Upper lobe of left lung (tissue), 6 donors: ENCODE data around the gene PIWIL4. TPM values are rescaled to one million over a fixed set of nuclear protein-coding genes. Genes with fewer than 3 reads are reported as not detected.
A peak's percentile ranks its signal among the peaks of the same experiment; 100 is the strongest.

Experiments
- ATAC-seq, 2 donors: fragments of 200-7000 bp; cut with Tn5 transposase; one replicate each; pipeline ENCODE4 v1.9.1; 2022; ENCODE audit warnings: mild to moderate bottlenecking in 2 of 2, moderate library complexity in 2 of 2; ENCODE audit not compliant: low FRiP score in 2 of 2
- DNase-seq, 2 donors: peaks; one replicate each; pipeline ENCODE4 v3.0.0-alpha.2; 2019 to 2020
- H3K27ac ChIP-seq, 4 donors: fragments of 200-600 bp; sonication (generic); one replicate each; pipeline ENCODE4 v1.5.1; 2016 to 2019
- H3K27me3 ChIP-seq, 4 donors: fragments of 200-600 bp; sonication (generic); one replicate each; pipeline ENCODE4 v1.5.1; 2017 to 2019
- H3K36me3 ChIP-seq, 4 donors: fragments of 200-600 bp; sonication (generic); one replicate each; pipeline ENCODE4 v1.5.1; 2016 to 2019
- H3K4me1 ChIP-seq, 4 donors: fragments of 200-600 bp; sonication (generic); one replicate each; pipeline ENCODE4 v1.5.1; 2018 to 2019
- H3K4me3 ChIP-seq, 4 donors: fragments of 200-600 bp; sonication (generic); one replicate each; pipeline ENCODE4 v1.5.1; 2017 to 2019; ENCODE audit warnings: mild to moderate bottlenecking in 2 of 4, moderate library complexity in 1 of 4
- H3K9me3 ChIP-seq, 4 donors: fragments of 200-600 bp; sonication (generic); one replicate each; pipeline ENCODE4 v1.5.1; 2018 to 2019
- EP300 ChIP-seq, 4 donors: sonication (generic); formaldehyde crosslinking; IDR thresholded peaks; one replicate each; pipeline ENCODE4 v1.5.1; 2017; ENCODE audit warnings: antibody characterized with exemption in 4 of 4, control low read depth in 2 of 4
- POLR2A ChIP-seq, 4 donors: fragments of 450-650 bp; IDR thresholded peaks; one replicate each; pipeline ENCODE4 v1.5.1; 2016 to 2017; ENCODE audit warnings: antibody characterized with exemption in 4 of 4, mild to moderate bottlenecking in 2 of 4
- POLR2AphosphoS5 ChIP-seq, 2 donors: sonication (generic); formaldehyde crosslinking; IDR thresholded peaks; one replicate each; pipeline ENCODE4 v1.5.1; 2017; ENCODE audit warnings: antibody characterized with exemption in 2 of 2
- WGBS, 2 donors: methylation state at CpG; one replicate each; pipeline ENCODE4 v1.1.5; 2017 to 2018; 5-methylcytosine and 5-hydroxymethylcytosine counted together
- total RNA-seq, 6 donors: library from RNA; depleted of rRNA in 4 of 6; stranded (reverse); fragments of >200 nt in 4 of 6; gene quantifications; one replicate each; pipeline versions ENCODE4 v1.1.0 to v1.2.1, GENCODE V29; 2016 to 2021
- TF ChIP-seq, protein P1 (sequence below), 6 experiments: fragments of 450-650 bp in 4 of 6; fragments of 200-600 bp in 2 of 6; sonication (generic) in 2 of 6; IDR thresholded peaks; one replicate each; pipeline ENCODE4 v1.5.1; 2016 to 2019; ENCODE audit warnings: antibody characterized with exemption in 6 of 6
- donor health status: DM: no; HTN: no; CAD: no; lungs with moderate emphysema.
- donor health status: DM: no; HTN: yes; CAD: no; lungs with severe emphysema.

Gene PIWIL4
- total RNA-seq, 6 donors from 2014 or later: 1.5 to 9.4 (median 4.8) TPM

DNA sequence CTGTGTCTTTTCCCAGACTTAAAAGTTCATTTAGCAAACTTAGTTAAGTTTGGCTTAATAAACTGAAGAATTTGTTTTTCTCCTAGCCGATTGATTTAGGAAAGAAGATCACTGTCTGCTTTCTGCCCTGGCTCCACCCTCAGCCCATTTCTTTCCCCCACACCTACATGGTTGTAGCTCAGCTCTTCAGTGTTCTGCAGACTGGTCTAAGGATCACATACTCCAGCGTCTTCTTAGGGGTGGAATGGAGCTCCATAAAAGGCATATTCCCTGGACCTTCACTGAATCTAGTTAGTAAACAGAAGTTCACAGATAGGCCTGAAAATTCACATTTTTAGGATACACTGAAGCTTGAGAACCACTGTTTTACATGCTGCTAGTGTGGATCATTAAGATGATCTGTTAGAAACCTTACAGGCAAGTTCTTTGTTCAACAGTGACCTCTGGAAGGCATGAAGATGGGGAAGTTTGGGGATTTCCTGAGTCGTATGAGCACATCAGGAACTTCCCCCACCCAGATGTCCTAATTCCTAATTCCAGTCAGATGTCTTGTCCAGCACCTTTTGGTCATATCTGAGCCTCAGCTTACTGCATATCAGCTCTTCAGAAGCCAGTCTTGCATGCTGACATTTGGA lies 16.8 kb downstream of the PIWIL4 start:
- WGBS, 2 donors: 62 to 73% methylated on average over 3 of the region's 3 CpGs
- ATAC-seq: peak in 1 of 2 donors; percentile 80
- H3K27me3 ChIP-seq: no peaks in the 10 kb centered on the region
- no peaks in the 10 kb centered on the region for H3K9me3 ChIP-seq
- DNase-seq: no peak
- TF ChIP-seq POLR2A (IDR thresholded peaks at IDR 0.05) (no peak), POLR2AphosphoS5 (IDR thresholded peaks at IDR 0.05) (no peak), EP300 (IDR thresholded peaks at IDR 0.05) (no peak)
- TF ChIP-seq, protein P1, sequence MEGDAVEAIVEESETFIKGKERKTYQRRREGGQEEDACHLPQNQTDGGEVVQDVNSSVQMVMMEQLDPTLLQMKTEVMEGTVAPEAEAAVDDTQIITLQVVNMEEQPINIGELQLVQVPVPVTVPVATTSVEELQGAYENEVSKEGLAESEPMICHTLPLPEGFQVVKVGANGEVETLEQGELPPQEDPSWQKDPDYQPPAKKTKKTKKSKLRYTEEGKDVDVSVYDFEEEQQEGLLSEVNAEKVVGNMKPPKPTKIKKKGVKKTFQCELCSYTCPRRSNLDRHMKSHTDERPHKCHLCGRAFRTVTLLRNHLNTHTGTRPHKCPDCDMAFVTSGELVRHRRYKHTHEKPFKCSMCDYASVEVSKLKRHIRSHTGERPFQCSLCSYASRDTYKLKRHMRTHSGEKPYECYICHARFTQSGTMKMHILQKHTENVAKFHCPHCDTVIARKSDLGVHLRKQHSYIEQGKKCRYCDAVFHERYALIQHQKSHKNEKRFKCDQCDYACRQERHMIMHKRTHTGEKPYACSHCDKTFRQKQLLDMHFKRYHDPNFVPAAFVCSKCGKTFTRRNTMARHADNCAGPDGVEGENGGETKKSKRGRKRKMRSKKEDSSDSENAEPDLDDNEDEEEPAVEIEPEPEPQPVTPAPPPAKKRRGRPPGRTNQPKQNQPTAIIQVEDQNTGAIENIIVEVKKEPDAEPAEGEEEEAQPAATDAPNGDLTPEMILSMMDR (IDR thresholded peaks at IDR 0.05): no peak
- H3K4me3 ChIP-seq: no peak overlapping the region
- H3K36me3 ChIP-seq: peaks cover 0 to 2% (median 0%) of the 10 kb centered on the region in 4 donors
- H3K27ac ChIP-seq: peak overlapping the region in 2 of 4 donors; percentile 29 to 31
- H3K4me1 ChIP-seq: peaks cover 0 to 3% (median 0%) of the 10 kb centered on the region in 4 donors

DNA sequence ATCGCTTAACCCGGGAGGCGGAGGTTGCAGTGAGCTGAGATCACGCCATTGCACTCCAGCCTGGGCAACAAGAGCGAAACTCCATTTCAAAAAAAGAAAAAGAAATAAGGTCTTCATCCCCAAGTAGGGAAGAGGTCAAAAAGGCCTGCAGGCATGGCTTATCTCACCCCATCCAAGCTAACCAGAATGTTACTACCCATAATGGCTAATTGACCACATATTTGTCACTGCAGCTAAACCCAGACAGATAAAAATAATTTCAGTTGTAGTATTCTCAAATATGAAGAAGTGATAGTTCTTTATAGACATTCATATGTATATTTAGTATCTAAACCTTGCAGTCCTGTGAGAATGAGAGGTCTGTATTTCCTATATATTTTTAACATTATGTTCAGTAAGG lies 17.8 kb downstream of the PIWIL4 start:
- H3K27me3 ChIP-seq: no peaks in the 10 kb centered on the region
- peaks cover 0 to 3% (median 0%) of the 10 kb centered on the region in 4 donors for H3K4me1 ChIP-seq
- TF ChIP-seq, protein P1 (IDR thresholded peaks at IDR 0.05): no peak
- TF ChIP-seq POLR2A (IDR thresholded peaks at IDR 0.05) (no peak), POLR2AphosphoS5 (IDR thresholded peaks at IDR 0.05) (no peak), EP300 (IDR thresholded peaks at IDR 0.05) (no peak)
- ATAC-seq (no peak), DNase-seq (no peak)
- H3K9me3 ChIP-seq: no peaks in the 10 kb centered on the region
- H3K27ac ChIP-seq: peak overlapping the region in 2 of 4 donors; percentile 30 to 31
- WGBS, 2 donors: 88 to 92% methylated on average over 5 of the region's 5 CpGs
- H3K36me3 ChIP-seq: peaks cover 0 to 8% (median 0%) of the 10 kb centered on the region in 4 donors
- H3K4me3 ChIP-seq: no peak overlapping the region

DNA sequence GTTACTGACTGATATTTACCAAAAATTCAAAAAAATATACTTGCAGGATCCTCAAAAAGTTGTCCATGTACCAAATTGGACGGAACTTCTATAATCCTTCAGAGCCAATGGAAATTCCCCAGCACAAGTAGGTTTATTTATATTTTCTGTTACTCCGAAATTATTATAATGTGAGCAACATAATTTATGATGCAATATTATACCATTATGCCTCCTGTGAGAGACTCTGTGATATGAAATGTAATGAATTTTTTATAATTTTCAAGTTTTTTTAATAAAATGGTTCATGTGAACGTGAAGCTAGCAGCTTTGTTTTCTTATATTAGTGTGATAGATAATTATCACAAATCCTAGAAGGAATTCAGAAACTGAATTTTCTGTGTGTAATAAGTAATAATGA lies 18.2 kb downstream of the PIWIL4 start:
- H3K27ac ChIP-seq: no peak overlapping the region
- no peaks in the 10 kb centered on the region for H3K27me3 ChIP-seq
- WGBS, 2 donors: 90% methylated on average over 3 of the region's 3 CpGs
- peaks cover 0 to 3% (median 0%) of the 10 kb centered on the region in 4 donors for H3K4me1 ChIP-seq
- DNase-seq (no peak), ATAC-seq (no peak)
- H3K9me3 ChIP-seq: no peaks in the 10 kb centered on the region
- no peak overlapping the region for H3K4me3 ChIP-seq
- peaks cover 0 to 8% (median 0%) of the 10 kb centered on the region in 4 donors for H3K36me3 ChIP-seq
- TF ChIP-seq, protein P1 (IDR thresholded peaks at IDR 0.05): no peak
- no peak for TF ChIP-seq EP300 (IDR thresholded peaks at IDR 0.05)
- no peak for TF ChIP-seq POLR2AphosphoS5 (IDR thresholded peaks at IDR 0.05)
- no peak for TF ChIP-seq POLR2A (IDR thresholded peaks at IDR 0.05)

DNA sequence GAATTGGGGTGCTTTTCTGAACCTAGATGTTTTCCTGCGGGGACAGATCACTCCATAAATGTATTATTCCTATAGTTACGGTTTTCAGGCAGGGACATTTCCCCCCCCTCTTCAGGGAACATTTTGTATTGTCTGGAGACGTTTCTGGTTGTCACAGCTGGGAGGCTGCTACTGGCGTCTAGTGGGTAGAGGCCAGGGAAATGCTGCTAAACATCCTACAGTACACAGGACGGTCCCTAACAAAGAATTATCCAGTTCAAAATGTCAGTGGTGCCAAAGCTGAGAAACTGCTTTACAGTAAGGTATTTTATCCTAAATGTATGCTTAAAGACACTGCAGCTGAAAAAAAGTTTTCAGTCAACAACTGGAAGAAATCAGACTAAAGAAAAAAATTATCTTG lies 19.4 kb downstream of the PIWIL4 start:
- H3K36me3 ChIP-seq: peaks cover 0 to 12% (median 0%) of the 10 kb centered on the region in 4 donors
- H3K27me3 ChIP-seq: no peaks in the 10 kb centered on the region
- no peak for ATAC-seq
- no peak overlapping the region for H3K27ac ChIP-seq
- no peak overlapping the region for H3K4me3 ChIP-seq
- TF ChIP-seq EP300 (IDR thresholded peaks at IDR 0.05): no peak
- TF ChIP-seq POLR2AphosphoS5 (IDR thresholded peaks at IDR 0.05): no peak
- no peak for TF ChIP-seq POLR2A (IDR thresholded peaks at IDR 0.05)
- TF ChIP-seq, protein P1 (IDR thresholded peaks at IDR 0.05): no peak
- no peaks in the 10 kb centered on the region for H3K9me3 ChIP-seq
- DNase-seq: no peak
- WGBS, 2 donors: 74 to 84% methylated on average over 5 of the region's 5 CpGs
- H3K4me1 ChIP-seq: peaks cover 0 to 3% (median 0%) of the 10 kb centered on the region in 4 donors

DNA sequence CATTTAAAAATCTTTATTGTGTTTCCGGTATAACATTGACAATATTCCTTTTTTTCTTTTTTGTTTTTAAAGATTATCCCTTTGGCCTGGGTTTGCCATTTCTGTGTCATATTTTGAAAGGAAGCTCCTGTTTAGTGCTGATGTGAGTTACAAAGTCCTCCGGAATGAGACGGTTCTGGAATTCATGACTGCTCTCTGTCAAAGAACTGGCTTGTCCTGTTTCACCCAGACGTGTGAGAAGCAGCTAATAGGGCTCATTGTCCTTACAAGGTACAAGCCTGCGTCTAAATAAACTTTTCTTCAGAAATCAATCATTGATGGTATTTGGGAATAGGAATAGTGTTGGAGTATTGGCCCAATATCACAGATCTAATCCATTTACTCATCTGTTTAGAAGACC lies 19.8 kb downstream of the PIWIL4 start:
- peaks cover 0 to 12% (median 0%) of the 10 kb centered on the region in 4 donors for H3K36me3 ChIP-seq
- H3K9me3 ChIP-seq: no peaks in the 10 kb centered on the region
- DNase-seq (no peak), ATAC-seq (no peak)
- no peak for TF ChIP-seq POLR2AphosphoS5 (IDR thresholded peaks at IDR 0.05)
- no peak for TF ChIP-seq POLR2A (IDR thresholded peaks at IDR 0.05)
- TF ChIP-seq, protein P1 (IDR thresholded peaks at IDR 0.05): no peak
- no peak for TF ChIP-seq EP300 (IDR thresholded peaks at IDR 0.05)
- H3K27ac ChIP-seq: no peak overlapping the region
- WGBS, 2 donors: 87 to 89% methylated on average over 5 of the region's 5 CpGs
- H3K4me3 ChIP-seq: no peak overlapping the region
- no peaks in the 10 kb centered on the region for H3K27me3 ChIP-seq
- H3K4me1 ChIP-seq: peaks cover 0 to 3% (median 0%) of the 10 kb centered on the region in 4 donors
